Panc1 (cell line): ENCODE results near the gene HES6. TPM values are rescaled to one million over a fixed set of nuclear protein-coding genes. Genes with fewer than 3 reads are reported as not detected.

ENCODE experiments used
- ATAC-seq: fragments of 200-7000 bp; cut with Tn5 transposase; 2 replicates; pipeline ENCODE4 v1.9.1; 2020; ENCODE audit warnings: mild to moderate bottlenecking, moderate library complexity
- BruUV-seq: library from RNA; stranded (reverse); fragments of 400-500 nt; replicated peaks from 2 replicates; lab custom pipeline; 2021; lab: Mats Ljungman, UMichigan
- CTCF ChIA-PET: fragments of 300-600 bp; sonication (Branson Sonifier 250); formaldehyde crosslinking; loops from one replicate; lab custom pipeline; 2022; ENCODE audit warnings: antibody characterized with exemption; lab: Charles Lee
- POLR2A ChIA-PET: fragments of 300-600 bp; sonication (Branson Sonifier 250); formaldehyde crosslinking; loops from one replicate; lab custom pipeline; 2022; ENCODE audit warnings: antibody characterized with exemption; lab: Charles Lee
- DNase-seq: peaks from one replicate; pipeline ENCODE4 v3.0.0-alpha.2; 2010; ENCODE audit warnings: low read depth, low spot score
- H3K27ac ChIP-seq: 2 replicates; pipeline ENCODE4 v1.5.1; 2011; ENCODE audit warnings: mild to moderate bottlenecking, low read length, inconsistent platforms
- H3K27me3 ChIP-seq: fragments of 200-500 bp; sonication (Bioruptor generic); 2 replicates; pipeline ENCODE4 v1.6.0; 2014; ENCODE audit warnings: low read length, inconsistent platforms; ENCODE audit not compliant: control insufficient read depth, insufficient read depth
- H3K36me3 ChIP-seq: fragments of 200-500 bp; sonication (Bioruptor generic); 2 replicates; pipeline ENCODE4 v1.5.1; 2014; ENCODE audit warnings: inconsistent platforms, mild to moderate bottlenecking, low read length, moderate library complexity; ENCODE audit not compliant: control insufficient read depth, insufficient read depth
- H3K4me1 ChIP-seq: 2 replicates; pipeline ENCODE4 v1.5.1; 2011; ENCODE audit warnings: inconsistent platforms, mild to moderate bottlenecking, low read length, moderate library complexity; ENCODE audit not compliant: control insufficient read depth, insufficient read depth
- H3K4me3 ChIP-seq, 2 experiments: 2 replicates each; pipeline ENCODE4 v1.5.1; 2011 to 2012; ENCODE audit warnings: low read depth in 2 of 2, low read length in 2 of 2, mild to moderate bottlenecking in 2 of 2, inconsistent platforms in 1 of 2, moderate library complexity in 1 of 2
- H3K9me3 ChIP-seq: fragments of 200-500 bp; sonication (Bioruptor generic); 2 replicates; pipeline ENCODE4 v1.5.1; 2014; ENCODE audit warnings: low read depth, mild to moderate bottlenecking, inconsistent platforms, low read length, moderate library complexity; ENCODE audit not compliant: control insufficient read depth, insufficient read depth
- POLR2AphosphoS5 ChIP-seq: IDR thresholded peaks from 2 replicates; pipeline ENCODE4 v1.6.1; 2012; ENCODE audit warnings: mild to moderate bottlenecking, low read depth, low read length, moderate library complexity
- REST ChIP-seq, 2 experiments: IDR thresholded peaks; 2 replicates each; pipeline ENCODE4 v1.6.1; 2011 to 2012; ENCODE audit warnings: low read depth in 2 of 2, control low read depth in 1 of 2, low read length in 1 of 2, mild to moderate bottlenecking in 1 of 2, moderate library complexity in 1 of 2; ENCODE audit not compliant: insufficient read depth in 1 of 2
- SIN3A ChIP-seq: IDR thresholded peaks from 2 replicates; pipeline ENCODE4 v1.6.1; 2012; ENCODE audit warnings: low read depth, mild to moderate bottlenecking, low read length, moderate library complexity, borderline replicate concordance; ENCODE audit not compliant: insufficient read depth
- TCF7L2 ChIP-seq: IDR thresholded peaks from 2 replicates; pipeline ENCODE4 v1.6.1; 2011; ENCODE audit warnings: mild to moderate bottlenecking, low read depth, low read length, inconsistent platforms
- in situ Hi-C: cut with HindIII; loops from 2 replicates; pipeline ENCODE4 v1.10.0; 2016; ENCODE audit warnings: low sequenced_read_pairs, low pct_unique_long_range_greater_than_20kb
- intact Hi-C: fragments of 100-400 bp; cut with micrococcal nuclease; formaldehyde crosslinking; loops from one replicate; pipeline ENCODE4 v1.10.0; 2022; ENCODE audit not compliant: unreplicated experiment
- total RNA-seq: library from RNA; stranded (reverse); gene quantifications from one replicate; pipeline ENCODE4 v1.2.1, GENCODE V29; 2021; ENCODE audit not compliant: unreplicated experiment
- TF ChIP-seq, protein P1 (sequence below): fragments of 450-650 bp; IDR thresholded peaks from 2 replicates; pipeline ENCODE4 v1.5.1; 2017; ENCODE audit warnings: mild to moderate bottlenecking

The HES6 gene
- total RNA-seq, 1 experiment from 2014 or later, result 42.0 TPM

GRCh38 chr2:238269741-238270140 is 29.9 kb upstream of the HES6 start:
- CTCF ChIA-PET, result no interaction called here
- no peak for ATAC-seq
- no TSS peak for BruUV-seq
- Histone ChIP-seq H3K36me3 (no peaks in the 10 kb centered on the region), H3K9me3 (no peaks in the 10 kb centered on the region), H3K27ac (no peak overlapping the region), H3K27me3 (no peaks in the 10 kb centered on the region), H3K4me3 (no peak overlapping the region), H3K4me1 (no peaks in the 10 kb centered on the region)
- intact Hi-C loops, result no loop called here
- TF ChIP-seq, protein P1, sequence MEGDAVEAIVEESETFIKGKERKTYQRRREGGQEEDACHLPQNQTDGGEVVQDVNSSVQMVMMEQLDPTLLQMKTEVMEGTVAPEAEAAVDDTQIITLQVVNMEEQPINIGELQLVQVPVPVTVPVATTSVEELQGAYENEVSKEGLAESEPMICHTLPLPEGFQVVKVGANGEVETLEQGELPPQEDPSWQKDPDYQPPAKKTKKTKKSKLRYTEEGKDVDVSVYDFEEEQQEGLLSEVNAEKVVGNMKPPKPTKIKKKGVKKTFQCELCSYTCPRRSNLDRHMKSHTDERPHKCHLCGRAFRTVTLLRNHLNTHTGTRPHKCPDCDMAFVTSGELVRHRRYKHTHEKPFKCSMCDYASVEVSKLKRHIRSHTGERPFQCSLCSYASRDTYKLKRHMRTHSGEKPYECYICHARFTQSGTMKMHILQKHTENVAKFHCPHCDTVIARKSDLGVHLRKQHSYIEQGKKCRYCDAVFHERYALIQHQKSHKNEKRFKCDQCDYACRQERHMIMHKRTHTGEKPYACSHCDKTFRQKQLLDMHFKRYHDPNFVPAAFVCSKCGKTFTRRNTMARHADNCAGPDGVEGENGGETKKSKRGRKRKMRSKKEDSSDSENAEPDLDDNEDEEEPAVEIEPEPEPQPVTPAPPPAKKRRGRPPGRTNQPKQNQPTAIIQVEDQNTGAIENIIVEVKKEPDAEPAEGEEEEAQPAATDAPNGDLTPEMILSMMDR, result no peak
- no peak for TF ChIP-seq POLR2AphosphoS5
- no peak for TF ChIP-seq SIN3A
- TF ChIP-seq REST (IDR thresholded peaks at IDR 0.05; ENCODE audit: insufficient read depth in 1 of 2, low read depth in 2 of 2, low read length in 1 of 2), result no peak
- TF ChIP-seq TCF7L2, result no peak
- POLR2A ChIA-PET, result no interaction called here
- no peak for DNase-seq
- in situ Hi-C loops, result no loop called here

DNA sequence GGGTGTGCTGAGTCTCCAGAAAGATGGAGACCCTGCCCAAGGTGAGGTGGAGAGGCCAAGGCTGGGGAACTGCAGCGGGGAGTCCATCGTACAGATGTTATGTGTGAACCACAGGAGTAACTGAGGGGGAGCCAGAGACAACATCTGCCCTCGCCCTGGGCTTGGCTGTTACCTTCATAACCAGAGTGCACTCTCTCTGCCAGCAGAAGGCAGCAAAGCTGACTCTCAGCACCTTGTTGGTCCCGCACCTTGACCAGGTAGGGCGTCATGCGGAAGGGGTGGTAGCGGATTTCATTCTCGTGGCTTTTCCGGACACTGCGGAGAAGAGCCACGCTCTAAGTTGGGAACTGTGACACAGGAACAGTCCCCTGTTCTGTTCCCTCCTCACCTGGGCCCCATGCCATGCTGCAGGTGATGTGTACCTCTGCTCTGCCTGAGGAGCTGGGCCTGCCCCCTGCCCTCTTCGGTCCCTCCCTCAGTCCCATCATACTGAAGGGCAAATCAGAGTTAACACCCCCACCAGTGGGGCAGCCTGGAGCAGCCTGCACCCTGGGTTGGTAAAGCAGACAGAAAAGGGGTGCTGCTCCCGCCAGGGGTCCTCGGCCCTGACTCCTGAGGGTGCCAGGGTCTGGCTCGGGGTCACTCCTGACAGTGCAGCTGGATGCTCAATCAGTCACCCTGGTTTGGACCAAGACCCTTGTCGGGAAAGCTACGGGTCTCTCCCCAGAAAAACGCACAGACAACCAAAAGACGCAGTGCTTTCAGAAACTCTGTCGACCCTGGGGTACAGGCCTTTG is 28.2 kb upstream of the HES6 start:
- in situ Hi-C loops, result no loop called here
- Histone ChIP-seq H3K4me3 (no peak overlapping the region), H3K27ac (no peak overlapping the region), H3K9me3 (no peaks in the 10 kb centered on the region), H3K36me3 (no peaks in the 10 kb centered on the region), H3K27me3 (no peaks in the 10 kb centered on the region), H3K4me1 (0 out of 2 replicates have a peak, but pooled peaks cover 3% of the 10 kb centered on the region)
- ATAC-seq (no peak), DNase-seq (no peak)
- BruUV-seq, result no TSS peak
- POLR2A ChIA-PET, result no interaction called here
- CTCF ChIA-PET, result no interaction called here
- TF ChIP-seq REST (IDR thresholded peaks at IDR 0.05; ENCODE audit: insufficient read depth in 1 of 2, low read depth in 2 of 2, low read length in 1 of 2) (no peak), SIN3A (no peak), POLR2AphosphoS5 (no peak), TCF7L2 (no peak)
- TF ChIP-seq, protein P1, result no peak
- intact Hi-C loops, result no loop called here
